Stromal cell of bone marrow (primary cell): Measurements from ENCODE around the gene CLNS1A.
"Not testable (repeated sequence)": the region's sequence is repeated elsewhere in the genome, so short reads cannot be mapped to it uniquely, and the experiment has no call there.

Experiments
- DNase-seq: peaks from one replicate; pipeline ENCODE4 v3.0.0-alpha.2; 2012; ENCODE audit warnings: low read depth

Gene CLNS1A

GRCh38 chr11:77637345-77638165 lies at the start of gene CLNS1A:
Gene CLNS1A (minus strand): TSS chr11:77637794. CDS start chr11:77637714, 80 bp downstream.
- peak; percentile 81 for DNase-seq

GRCh38 chr11:77687088-77687487 lies 49.5 kb upstream of the CLNS1A start:
- DNase-seq, result no peak

GRCh38 chr11:77677138-77677537 lies 39.5 kb upstream of the CLNS1A start:
- no peak for DNase-seq

- peak; percentile 89 for DNase-seq
Observed at GRCh38 chr11:77672264-77672663, 34.7 kb upstream of the CLNS1A start.

GRCh38 chr11:77669848-77670511 lies 32.4 kb upstream of the CLNS1A start:
- no peak for DNase-seq

GRCh38 chr11:77668760-77669159 lies 31.2 kb upstream of the CLNS1A start:
- DNase-seq, result no peak

- no peak for DNase-seq
Observed at GRCh38 chr11:77665240-77665965, 27.8 kb upstream of the CLNS1A start.

- no peak for DNase-seq
Observed at GRCh38 chr11:77661670-77662069, 24.1 kb upstream of the CLNS1A start.

- DNase-seq, result no peak
Observed at GRCh38 chr11:77660947-77661346, 23.4 kb upstream of the CLNS1A start.

GRCh38 chr11:77658213-77659013 lies 20.8 kb upstream of the CLNS1A start:
- no peak for DNase-seq

- DNase-seq, result no peak
Observed at GRCh38 chr11:77656362-77656761, 18.8 kb upstream of the CLNS1A start.

GRCh38 chr11:77654770-77655434 lies 17.3 kb upstream of the CLNS1A start:
- no peak for DNase-seq

GRCh38 chr11:77650123-77650522 lies 12.5 kb upstream of the CLNS1A start:
- DNase-seq, result no peak

GRCh38 chr11:77647654-77648305 lies 10.2 kb upstream of the CLNS1A start:
- DNase-seq, result no peak

- DNase-seq, result no peak
Observed at GRCh38 chr11:77644887-77645286, 7.3 kb upstream of the CLNS1A start.

- DNase-seq, result no peak
Observed at GRCh38 chr11:77642228-77642627, 4.6 kb upstream of the CLNS1A start.

- DNase-seq, result no peak
Observed at GRCh38 chr11:77636731-77637344, 756 bp downstream of the CLNS1A start.

GRCh38 chr11:77633926-77634325 lies 3.7 kb downstream of the CLNS1A start:
- DNase-seq, result not testable (repeated sequence)

- no peak for DNase-seq
Observed at GRCh38 chr11:77630157-77630710, 7.4 kb downstream of the CLNS1A start.

- DNase-seq, result no peak
Observed at GRCh38 chr11:77619576-77620198, 17.9 kb downstream of the CLNS1A start.
